GM10248 (cell line): ENCODE results near the gene OR14I1.

Experiments
- CTCF ChIA-PET: fragments of 300-600 bp; sonication (Branson Sonifier 250); formaldehyde crosslinking; extraction: SDS; loops from one replicate; lab custom pipeline; 2021; ENCODE audit warnings: antibody characterized with exemption; lab: Yijun Ruan, JAX
- POLR2A ChIA-PET: fragments of 350-650 bp; sonication (Branson Sonifier 250); formaldehyde crosslinking; extraction: SDS; loops from one replicate; lab custom pipeline; 2020; ENCODE audit warnings: antibody characterized with exemption; lab: Yijun Ruan, JAX
- DNase-seq: peaks from one replicate; pipeline ENCODE4 v3.0.0; 2012; ENCODE audit errors: extremely low spot score
- TF ChIP-seq, protein P1 (sequence below): IDR thresholded peaks from 2 replicates; pipeline ENCODE4 v1.5.1; 2012; ENCODE audit warnings: mild to moderate bottlenecking, low read depth; ENCODE audit errors: extremely low read depth, missing control alignments, control extremely low read depth

The OR14I1 gene

DNA sequence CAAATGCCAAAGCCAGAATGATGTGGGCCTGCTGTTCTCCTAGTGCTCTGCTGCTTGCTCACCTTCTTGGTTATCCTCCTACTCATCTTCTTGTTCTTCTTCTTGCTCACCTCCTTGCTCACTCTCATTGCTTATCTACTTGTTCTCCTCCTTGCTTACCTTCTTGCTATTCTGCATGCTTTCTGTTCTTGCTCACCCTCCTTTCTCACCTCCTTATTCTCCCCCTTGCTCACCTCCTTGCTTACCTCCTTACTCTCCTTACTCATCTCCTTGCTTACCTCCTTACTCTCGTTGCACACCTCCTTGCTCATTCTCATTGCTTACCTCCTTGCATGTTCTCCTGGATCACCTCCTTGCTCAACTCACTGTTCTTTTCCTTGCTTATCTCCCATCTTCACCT is at the start of gene OR14I1:
TSS of gene OR14I1 (minus strand) at position 53 of the 400 bp plus-strand sequence.
- TF ChIP-seq, protein P1, sequence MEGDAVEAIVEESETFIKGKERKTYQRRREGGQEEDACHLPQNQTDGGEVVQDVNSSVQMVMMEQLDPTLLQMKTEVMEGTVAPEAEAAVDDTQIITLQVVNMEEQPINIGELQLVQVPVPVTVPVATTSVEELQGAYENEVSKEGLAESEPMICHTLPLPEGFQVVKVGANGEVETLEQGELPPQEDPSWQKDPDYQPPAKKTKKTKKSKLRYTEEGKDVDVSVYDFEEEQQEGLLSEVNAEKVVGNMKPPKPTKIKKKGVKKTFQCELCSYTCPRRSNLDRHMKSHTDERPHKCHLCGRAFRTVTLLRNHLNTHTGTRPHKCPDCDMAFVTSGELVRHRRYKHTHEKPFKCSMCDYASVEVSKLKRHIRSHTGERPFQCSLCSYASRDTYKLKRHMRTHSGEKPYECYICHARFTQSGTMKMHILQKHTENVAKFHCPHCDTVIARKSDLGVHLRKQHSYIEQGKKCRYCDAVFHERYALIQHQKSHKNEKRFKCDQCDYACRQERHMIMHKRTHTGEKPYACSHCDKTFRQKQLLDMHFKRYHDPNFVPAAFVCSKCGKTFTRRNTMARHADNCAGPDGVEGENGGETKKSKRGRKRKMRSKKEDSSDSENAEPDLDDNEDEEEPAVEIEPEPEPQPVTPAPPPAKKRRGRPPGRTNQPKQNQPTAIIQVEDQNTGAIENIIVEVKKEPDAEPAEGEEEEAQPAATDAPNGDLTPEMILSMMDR, result no peak
- no peak for DNase-seq
- POLR2A ChIA-PET, result no interaction called here
- CTCF ChIA-PET, result no interaction called here

GRCh38 chr1:248751635-248752034 is 49.1 kb upstream of the OR14I1 start:
- ChIA-PET CTCF (no interaction called here), POLR2A (no interaction called here)
- DNase-seq, result no peak
- TF ChIP-seq, protein P1, result no peak

GRCh38 chr1:248751142-248751541 is 48.6 kb upstream of the OR14I1 start:
- no peak for DNase-seq
- POLR2A ChIA-PET, result no interaction called here
- CTCF ChIA-PET, result no interaction called here

GRCh38 chr1:248750496-248750895 is 47.9 kb upstream of the OR14I1 start:
- TF ChIP-seq, protein P1, result no peak
- DNase-seq, result no peak
- ChIA-PET POLR2A (no interaction called here), CTCF (no interaction called here)

More at GRCh38 chr1:248751142-248751541, 48.6 kb upstream of the OR14I1 start:
- TF ChIP-seq, protein P1, result no peak

GRCh38 chr1:248748211-248748610 is 45.6 kb upstream of the OR14I1 start:
- TF ChIP-seq, protein P1, result no peak
- no peak for DNase-seq
- CTCF ChIA-PET, result no interaction called here
- POLR2A ChIA-PET, result no interaction called here

DNA sequence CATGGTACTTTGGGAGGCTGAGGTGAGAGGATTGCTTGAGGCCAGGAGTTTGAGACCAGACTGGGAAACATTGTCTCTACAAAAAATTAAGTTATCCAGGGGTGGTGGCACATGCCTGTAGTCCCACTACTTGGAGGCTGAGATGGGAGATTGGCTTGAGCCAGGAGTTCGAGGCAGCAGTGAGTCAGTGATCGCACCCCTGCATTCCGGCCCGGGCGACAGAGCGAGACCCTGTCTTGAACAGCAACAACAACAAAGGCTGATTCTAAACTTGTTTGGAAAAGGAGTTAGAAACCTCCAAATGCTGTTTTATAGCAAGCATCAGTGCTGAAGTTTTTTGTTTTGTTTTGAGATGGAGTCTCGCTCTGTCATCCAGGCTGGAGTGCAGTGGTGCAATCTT is 38.3 kb upstream of the OR14I1 start:
- TF ChIP-seq, protein P1, result no peak
- ChIA-PET POLR2A (no interaction called here), CTCF (no interaction called here)
- DNase-seq, result no peak
